ENCODE measurements around the gene ITGA3. TPM values are rescaled to one million over a fixed set of nuclear protein-coding genes. Genes with fewer than 3 reads are reported as not detected.
"Not testable (repeated sequence)": the region's sequence is repeated elsewhere in the genome, so short reads cannot be mapped to it uniquely, and the experiment has no call there.

ITGA3 gene
- total and polyA plus RNA-seq, 4 donors, result 0.79 to 4.4 (median 1.4) TPM

GRCh38 chr17:50060951-50061712 lies 5.2 kb downstream of the ITGA3 start:
- WGBS, result 90% methylated on average over 9 of the region's 9 CpGs
- TF ChIP-seq YY1 (IDR thresholded peaks at IDR 0.05) (no peak), FOXA1 (IDR thresholded peaks at IDR 0.05) (no peak), NR2F2 (IDR thresholded peaks at IDR 0.05) (peak; percentile 41), RAD21 (IDR thresholded peaks at IDR 0.05) (no peak), EGR1 (IDR thresholded peaks at IDR 0.05; ENCODE audit: low read depth in 2 of 2) (no peak), JUND (IDR thresholded peaks at IDR 0.05) (no peak), ATF3 (IDR thresholded peaks at IDR 0.05) (no peak), GABPA (IDR thresholded peaks at IDR 0.05 in 1 of 2, conservative IDR thresholded peaks at IDR 0.05 in 1 of 2) (no peak)
- Histone ChIP-seq H3K9ac (ENCODE audit: low read depth in 1 of 2, low read length in 2 of 2) (no peak overlapping the region), H3K27ac (ENCODE audit: low read depth in 1 of 2, low read length in 2 of 2) (peak overlapping the region; percentile 13 to 49), H3K9me3 (ENCODE audit: control insufficient read depth in 4 of 4, low read length in 3 of 4) (no peaks in the 10 kb centered on the region), H3K36me3 (ENCODE audit: control insufficient read depth in 4 of 4, insufficient read depth in 3 of 4, low read depth in 1 of 4, low read length in 3 of 4) (no peaks in the 10 kb centered on the region), H3K4me3 (ENCODE audit: low read depth in 1 of 3, low read length in 3 of 3) (no peak overlapping the region), H3K4me1 (ENCODE audit: control insufficient read depth in 4 of 4, insufficient read depth in 4 of 4, low read length in 3 of 4) (peaks cover 0 to 10% (median 3%) of the 10 kb centered on the region in 4 donors), H3K27me3 (ENCODE audit: control insufficient read depth in 4 of 4, insufficient read depth in 4 of 4, low read length in 3 of 4) (no peaks in the 10 kb centered on the region)
- DNase-seq (ENCODE audit: low spot score), result no peak

- H3K9me3 ChIP-seq (ENCODE audit: control insufficient read depth in 4 of 4, low read length in 3 of 4); DNase-seq (ENCODE audit: low spot score); H3K4me1 ChIP-seq (ENCODE audit: control insufficient read depth in 4 of 4, insufficient read depth in 4 of 4, low read length in 3 of 4); H3K27me3 ChIP-seq (ENCODE audit: control insufficient read depth in 4 of 4, insufficient read depth in 4 of 4, low read length in 3 of 4); H3K36me3 ChIP-seq (ENCODE audit: control insufficient read depth in 4 of 4, insufficient read depth in 3 of 4, low read depth in 1 of 4, low read length in 3 of 4); H3K27ac ChIP-seq (ENCODE audit: low read depth in 1 of 2, low read length in 2 of 2); H3K9ac ChIP-seq (ENCODE audit: low read depth in 1 of 2, low read length in 2 of 2); H3K4me3 ChIP-seq (ENCODE audit: low read depth in 1 of 3, low read length in 3 of 3): not testable (repeated sequence)
- WGBS, result 92% methylated on average over 10 of the region's 10 CpGs
Observed at GRCh38 chr17:50061713-50062045, 5.8 kb downstream of the ITGA3 start.

GRCh38 chr17:50062293-50063243 lies 6.7 kb downstream of the ITGA3 start:
- no peak for DNase-seq (ENCODE audit: low spot score)
- Histone ChIP-seq H3K4me1 (ENCODE audit: control insufficient read depth in 4 of 4, insufficient read depth in 4 of 4, low read length in 3 of 4) (peaks cover 0 to 4% (median 0%) of the 10 kb centered on the region in 4 donors), H3K27me3 (ENCODE audit: control insufficient read depth in 4 of 4, insufficient read depth in 4 of 4, low read length in 3 of 4) (no peaks in the 10 kb centered on the region), H3K4me3 (ENCODE audit: low read depth in 1 of 3, low read length in 3 of 3) (no peak overlapping the region), H3K9me3 (ENCODE audit: control insufficient read depth in 4 of 4, low read length in 3 of 4) (no peaks in the 10 kb centered on the region), H3K9ac (ENCODE audit: low read depth in 1 of 2, low read length in 2 of 2) (no peak overlapping the region), H3K27ac (ENCODE audit: low read depth in 1 of 2, low read length in 2 of 2) (no peak overlapping the region), H3K36me3 (ENCODE audit: control insufficient read depth in 4 of 4, insufficient read depth in 3 of 4, low read depth in 1 of 4, low read length in 3 of 4) (no peaks in the 10 kb centered on the region)
- WGBS, result 75% methylated on average over 10 of the region's 10 CpGs
- TF ChIP-seq MAX (IDR thresholded peaks at IDR 0.05) (no peak), HNF4A (conservative IDR thresholded peaks at IDR 0.05) (no peak), HNF4G (IDR thresholded peaks at IDR 0.05) (no peak), ZBTB33 (IDR thresholded peaks at IDR 0.05) (no peak), REST (IDR thresholded peaks at IDR 0.05) (no peak), CTCF (IDR thresholded peaks at IDR 0.05; ENCODE audit: low read depth, low read length, missing input control) (no peak), YY1 (IDR thresholded peaks at IDR 0.05) (no peak), FOXA1 (IDR thresholded peaks at IDR 0.05) (no peak), TAF1 (conservative IDR thresholded peaks at IDR 0.05) (no peak), NR2F2 (IDR thresholded peaks at IDR 0.05) (no peak), EGR1 (IDR thresholded peaks at IDR 0.05; ENCODE audit: low read depth in 2 of 2) (no peak), GABPA (IDR thresholded peaks at IDR 0.05 in 1 of 2, conservative IDR thresholded peaks at IDR 0.05 in 1 of 2) (no peak), RXRA (IDR thresholded peaks at IDR 0.05) (no peak), FOXA2 (IDR thresholded peaks at IDR 0.05) (no peak), JUND (IDR thresholded peaks at IDR 0.05) (no peak), SP1 (IDR thresholded peaks at IDR 0.05) (no peak), RAD21 (IDR thresholded peaks at IDR 0.05) (no peak)
